A549 (cell line): Measurements from ENCODE around the gene VN1R2. TPM values are rescaled to one million over a fixed set of nuclear protein-coding genes. Genes with fewer than 3 reads are reported as not detected.
"Not testable (repeated sequence)": the region's sequence is repeated elsewhere in the genome, so short reads cannot be mapped to it uniquely, and the experiment has no call there.

Experiments used
- ATAC-seq, 2 experiments: fragments of 200-7000 bp in 1 of 2; fragments of >200 bp in 1 of 2; cut with Nextera tagmentation in 1 of 2; cut with Tn5 transposase in 1 of 2; 3 replicates each; pipeline versions ENCODE4 v1.8.0 to v1.9.1; 2018 to 2020; ENCODE audit warnings: mild to moderate bottlenecking in 1 of 2, moderate library complexity in 1 of 2
- CTCF ChIA-PET: fragments of 300-600 bp; sonication (Branson Sonifier 250); formaldehyde crosslinking; extraction: SDS; loops from one replicate; lab custom pipeline; 2021; ENCODE audit warnings: antibody characterized with exemption, inconsistent platforms; lab: Yijun Ruan, JAX
- POLR2A ChIA-PET: fragments of 350-600 bp; formaldehyde crosslinking; extraction: SDS; loops from one replicate; lab custom pipeline; 2021; ENCODE audit warnings: antibody characterized with exemption, inconsistent platforms; lab: Yijun Ruan, JAX
- DNase-seq, 2 experiments: peaks; one replicate each; pipeline versions ENCODE4 v3.0.0 to v3.0.0-alpha.2; 2011 to 2016; ENCODE audit warnings: low read depth in 1 of 2, low spot score in 1 of 2
- FAIRE-seq: peaks from 2 replicates; lab custom pipeline; 2011; peaks lifted over from hg19 to GRCh38; lab: Jason Lieb, UNC
- H3K27ac ChIP-seq, 2 experiments: fragments of >200 bp; sonication (Bioruptor Twin); formaldehyde crosslinking; 3 replicates each; pipeline ENCODE4 v1.5.1; 2016 to 2017
- H3K4me1 ChIP-seq: fragments of >200 bp; sonication (Bioruptor Twin); formaldehyde crosslinking; 3 replicates; pipeline ENCODE4 v1.6.1; 2016
- H3K4me2 ChIP-seq: fragments of >200 bp; sonication (Bioruptor Twin); formaldehyde crosslinking; 3 replicates; pipeline ENCODE4 v1.6.1; 2016
- H3K4me3 ChIP-seq: fragments of >200 bp; sonication (Bioruptor Twin); formaldehyde crosslinking; 3 replicates; pipeline ENCODE4 v1.5.1; 2016
- H3K9me3 ChIP-seq: fragments of >200 bp; sonication (Bioruptor Twin); formaldehyde crosslinking; 3 replicates; pipeline ENCODE4 v1.6.1; 2016
- ATOH8 ChIP-seq: fragments of 250-450 bp; sonication (Bioruptor Pico); IDR thresholded peaks from 2 replicates; pipeline ENCODE4 v1.5.0; 2020; ENCODE audit warnings: low read depth, mild to moderate bottlenecking, moderate library complexity
- BHLHE40 ChIP-seq: IDR thresholded peaks from 2 replicates; pipeline ENCODE4 v1.6.1; 2012; ENCODE audit warnings: low read depth, low read length, inconsistent platforms
- CBX8 ChIP-seq: fragments of 200-600 bp; sonication (generic); IDR thresholded peaks from 2 replicates; pipeline ENCODE4 v1.6.1; 2016
- CHD2 ChIP-seq: fragments of 150-350 bp; IDR thresholded peaks from 2 replicates; pipeline ENCODE4 v1.6.1; 2014; ENCODE audit warnings: low read length; ENCODE audit not compliant: partially characterized antibody
- ESRRA ChIP-seq: fragments of 150-350 bp; IDR thresholded peaks from 2 replicates; pipeline ENCODE4 v1.6.1; 2014; ENCODE audit warnings: mild to moderate bottlenecking, low read length, borderline replicate concordance
- GATA3 ChIP-seq: IDR thresholded peaks from 2 replicates; pipeline ENCODE4 v1.6.1; 2012; ENCODE audit warnings: borderline replicate concordance
- HEYL ChIP-seq: fragments of 250-450 bp; sonication (Bioruptor Pico); IDR thresholded peaks from 2 replicates; pipeline ENCODE4 v1.8.0; 2021; ENCODE audit warnings: mild to moderate bottlenecking, moderate library complexity
- JUN ChIP-seq, 2 experiments: fragments of >200 bp; sonication (Bioruptor Twin); formaldehyde crosslinking; IDR thresholded peaks; 2 replicates in 1 of 2; 3 replicates in 1 of 2; pipeline ENCODE4 v1.6.1; 2016 to 2017
- JUNB ChIP-seq: fragments of >200 bp; sonication (Bioruptor Twin); formaldehyde crosslinking; IDR thresholded peaks from 2 replicates; pipeline ENCODE4 v1.6.1; 2016
- KDM1A ChIP-seq: fragments of 200-600 bp; sonication (generic); IDR thresholded peaks from 2 replicates; pipeline ENCODE4 v1.6.1; 2016; ENCODE audit warnings: low read depth, mild to moderate bottlenecking
- MAFK ChIP-seq: fragments of 450-650 bp; IDR thresholded peaks from 2 replicates; pipeline ENCODE4 v1.6.1; 2014; ENCODE audit not compliant: partially characterized antibody
- POLR2A ChIP-seq: IDR thresholded peaks from 2 replicates; pipeline ENCODE4 v1.6.1; 2012; ENCODE audit warnings: mild to moderate bottlenecking, low read length
- RNF2 ChIP-seq: fragments of 200-600 bp; sonication (generic); IDR thresholded peaks from 2 replicates; pipeline ENCODE4 v1.6.1; 2016; ENCODE audit warnings: low read depth, mild to moderate bottlenecking, antibody characterized with exemption, moderate library complexity, borderline replicate concordance
- TFCP2L1 ChIP-seq: fragments of 250-450 bp; sonication (Bioruptor Pico); IDR thresholded peaks from 2 replicates; pipeline ENCODE4 v1.5.0; 2021; ENCODE audit warnings: mild to moderate bottlenecking
- ZC3H11A ChIP-seq: fragments of 450-650 bp; IDR thresholded peaks from 2 replicates; pipeline ENCODE4 v1.6.1; 2014; ENCODE audit warnings: antibody characterized with exemption, mild to moderate bottlenecking
- ZNF302 ChIP-seq: fragments of 250-450 bp; sonication (Bioruptor Pico); IDR thresholded peaks from 2 replicates; pipeline ENCODE4 v1.9.0; 2021; ENCODE audit warnings: inconsistent platforms, mild to moderate bottlenecking, moderate library complexity
- WGBS: methylation state at CpG from one replicate; pipeline ENCODE4 v1.1.6; 2017; ENCODE audit errors: missing lambda C conversion rate; 5-methylcytosine and 5-hydroxymethylcytosine counted together
- polyA minus RNA-seq: library from RNA; depleted of rRNA, polyadenylated mRNA; stranded (reverse); fragments of >200 nt; gene quantifications from 2 replicates; pipeline ENCODE4 v1.2.3, GENCODE V29; 2011; rRNA and poly(A)+ RNA removed
- polyA plus RNA-seq, 4 experiments: library from polyadenylated mRNA; depleted of rRNA in 3 of 4; stranded (reverse); fragments of >200 nt; fragmentation: RNase III in 1 of 4; extraction: RNeasy Plus Mini Kit Qiagen cat#74134 plus additional on column Dnase treatment in 1 of 4; gene quantifications; 2 replicates in 3 of 4; 3 replicates in 1 of 4; pipeline ENCODE4 v1.2.3, GENCODE V29; 2011 to 2017
- TF ChIP-seq, protein P1 (sequence below): fragments of 250-450 bp; sonication (Bioruptor Pico); IDR thresholded peaks from 2 replicates; pipeline ENCODE4 v1.5.0; 2021; ENCODE audit warnings: mild to moderate bottlenecking, moderate library complexity, borderline replicate concordance
- TF ChIP-seq, protein P2 (sequence below): IDR thresholded peaks from 2 replicates; pipeline ENCODE4 v1.6.1; 2012
- TF ChIP-seq, protein P3 (sequence below): IDR thresholded peaks from 2 replicates; pipeline ENCODE4 v1.6.1; 2012

VN1R2 gene
- not detected in 2 replicates for polyA plus RNA-seq (2011; rRNA removed)
- not detected in 2 replicates for polyA plus RNA-seq (2012; cell fraction: cytosol; rRNA removed)
- not detected in 2 replicates for polyA plus RNA-seq (2012; cell fraction: nucleus; rRNA removed)
- polyA plus RNA-seq (2017; fragmentation: RNase III; extraction: RNeasy Plus Mini Kit Qiagen cat#74134 plus additional on column Dnase treatment), result not detected in 3 replicates
- not detected in 2 replicates for polyA minus RNA-seq

GRCh38 chr19:53257715-53258342 is at the start of gene VN1R2:
VN1R2 (plus strand) TSS chr19:53258292; CDS start chr19:53258376, 84 bp downstream.
- H3K4me2 ChIP-seq, CTCF ChIA-PET, H3K4me1 ChIP-seq, H3K4me3 ChIP-seq, ATAC-seq, POLR2A ChIA-PET, FAIRE-seq, H3K27ac ChIP-seq: not testable (repeated sequence)
- peak in 1 of 2 experiments; percentile 11 for DNase-seq
- H3K9me3 ChIP-seq, result peaks cover 46% of the 10 kb centered on the region
- WGBS, result 39% methylated on average over 14 of the region's 14 CpGs

- H3K9me3 ChIP-seq, result peaks cover 70% of the 10 kb centered on the region
- FAIRE-seq, H3K4me3 ChIP-seq, H3K4me2 ChIP-seq, CTCF ChIA-PET, POLR2A ChIA-PET, H3K27ac ChIP-seq, H3K4me1 ChIP-seq, DNase-seq, ATAC-seq: not testable (repeated sequence)
- WGBS, result 6% methylated on average over 3 of the region's 3 CpGs
These were observed 46.5 kb upstream of the VN1R2 start for GRCh38 chr19:53211554-53211953.

DNA sequence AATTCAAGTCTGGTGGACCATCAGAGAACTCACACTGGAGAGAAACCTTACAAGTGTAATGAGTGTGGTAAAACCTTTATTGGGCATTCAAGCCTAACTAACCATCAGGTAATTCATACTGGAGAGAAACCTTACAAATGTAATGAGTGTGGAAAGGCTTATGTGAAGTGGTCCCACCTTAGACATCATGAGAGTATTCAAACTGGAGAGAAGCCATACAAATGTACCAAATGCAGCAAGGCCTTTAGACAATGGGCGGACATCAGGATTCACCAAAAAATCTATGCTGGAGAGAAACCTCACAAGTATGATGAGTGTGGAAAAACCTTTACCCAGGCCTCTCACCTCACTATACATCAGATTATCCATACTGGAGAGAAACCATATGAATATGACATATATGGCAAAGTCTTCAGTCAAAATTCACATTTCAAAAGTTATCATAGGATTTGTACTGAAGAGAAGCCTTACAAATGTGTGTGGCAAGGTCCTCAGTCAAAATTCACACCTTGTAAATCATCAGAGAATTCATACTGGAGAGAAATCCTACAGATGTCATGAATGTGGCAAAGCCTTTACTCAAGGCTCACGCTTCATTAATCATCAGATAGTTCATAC is 45.3 kb upstream of the VN1R2 start:
- Histone ChIP-seq H3K4me1 (no peaks in the 10 kb centered on the region), H3K27ac (no peak overlapping the region)
- 67% methylated on average over 2 of the region's 2 CpGs for WGBS
- TF ChIP-seq BHLHE40 (no peak), POLR2A (no peak)
- TF ChIP-seq, protein P1, sequence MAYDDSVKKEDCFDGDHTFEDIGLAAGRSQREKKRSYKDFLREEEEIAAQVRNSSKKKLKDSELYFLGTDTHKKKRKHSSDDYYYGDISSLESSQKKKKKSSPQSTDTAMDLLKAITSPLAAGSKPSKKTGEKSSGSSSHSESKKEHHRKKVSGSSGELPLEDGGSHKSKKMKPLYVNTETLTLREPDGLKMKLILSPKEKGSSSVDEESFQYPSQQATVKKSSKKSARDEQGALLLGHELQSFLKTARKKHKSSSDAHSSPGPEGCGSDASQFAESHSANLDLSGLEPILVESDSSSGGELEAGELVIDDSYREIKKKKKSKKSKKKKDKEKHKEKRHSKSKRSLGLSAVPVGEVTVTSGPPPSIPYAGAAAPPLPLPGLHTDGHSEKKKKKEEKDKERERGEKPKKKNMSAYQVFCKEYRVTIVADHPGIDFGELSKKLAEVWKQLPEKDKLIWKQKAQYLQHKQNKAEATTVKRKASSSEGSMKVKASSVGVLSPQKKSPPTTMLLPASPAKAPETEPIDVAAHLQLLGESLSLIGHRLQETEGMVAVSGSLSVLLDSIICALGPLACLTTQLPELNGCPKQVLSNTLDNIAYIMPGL (CRISPR knock-in tag), result no peak
- TF ChIP-seq, all 56 proteins: peak for 0
- Histone ChIP-seq H3K4me2 (no peak overlapping the region), H3K4me3 (no peak overlapping the region), H3K9me3 (peaks cover 78% of the 10 kb centered on the region)
- ChIA-PET POLR2A (no interaction called here), CTCF (no interaction called here)
- DNase-seq, result no peak
- ATAC-seq, result no peak
- FAIRE-seq, result no peak

DNA sequence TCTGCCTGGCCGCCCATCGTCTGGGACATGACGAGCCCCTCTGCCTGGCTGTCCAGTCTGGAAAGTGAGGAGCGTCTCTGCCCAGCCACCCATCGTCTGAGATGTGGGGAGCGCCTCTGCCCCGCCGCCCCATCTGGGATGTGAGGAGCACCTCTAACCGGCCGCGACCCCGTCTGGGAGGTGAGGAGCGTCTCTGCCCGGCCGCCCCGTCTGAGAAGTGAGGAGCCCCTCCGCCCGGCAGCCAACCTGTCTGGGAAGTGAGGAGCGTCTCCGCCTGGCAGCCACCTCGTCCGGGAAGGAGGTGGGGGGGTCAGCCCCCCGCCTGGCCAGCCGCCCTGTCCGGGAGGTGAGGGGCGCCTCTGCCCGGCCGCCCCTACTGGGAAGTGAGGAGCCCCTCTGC is 35.4 kb upstream of the VN1R2 start:
- H3K9me3 ChIP-seq, result peaks cover 66% of the 10 kb centered on the region
- H3K27ac ChIP-seq, H3K4me1 ChIP-seq, ATAC-seq, H3K4me3 ChIP-seq, H3K4me2 ChIP-seq, POLR2A ChIA-PET, CTCF ChIA-PET, FAIRE-seq, DNase-seq: not testable (repeated sequence)
- WGBS, result 67% methylated on average over 3 of the region's 28 CpGs

- Histone ChIP-seq H3K4me1 (no peaks in the 10 kb centered on the region), H3K9me3 (peaks cover 62% of the 10 kb centered on the region), H3K27ac (no peak overlapping the region), H3K4me3 (no peak overlapping the region), H3K4me2 (no peak overlapping the region)
- ATAC-seq (no peak), DNase-seq (no peak), FAIRE-seq (no peak)
- 62% methylated on average over 20 of the region's 20 CpGs for WGBS
- POLR2A ChIA-PET, result no interaction called here
- CTCF ChIA-PET, result no interaction called here
- TF ChIP-seq ZC3H11A, result no peak
- TF ChIP-seq, protein P2, sequence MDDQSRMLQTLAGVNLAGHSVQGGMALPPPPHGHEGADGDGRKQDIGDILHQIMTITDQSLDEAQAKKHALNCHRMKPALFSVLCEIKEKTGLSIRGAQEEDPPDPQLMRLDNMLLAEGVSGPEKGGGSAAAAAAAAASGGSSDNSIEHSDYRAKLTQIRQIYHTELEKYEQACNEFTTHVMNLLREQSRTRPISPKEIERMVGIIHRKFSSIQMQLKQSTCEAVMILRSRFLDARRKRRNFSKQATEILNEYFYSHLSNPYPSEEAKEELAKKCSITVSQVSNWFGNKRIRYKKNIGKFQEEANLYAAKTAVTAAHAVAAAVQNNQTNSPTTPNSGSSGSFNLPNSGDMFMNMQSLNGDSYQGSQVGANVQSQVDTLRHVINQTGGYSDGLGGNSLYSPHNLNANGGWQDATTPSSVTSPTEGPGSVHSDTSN, result no peak
- TF ChIP-seq HEYL (CRISPR knock-in tag), result no peak
- no peak for TF ChIP-seq CBX8
- no peak for TF ChIP-seq ATOH8
- no peak for TF ChIP-seq ZNF302 (CRISPR knock-in tag)
- no peak for TF ChIP-seq ESRRA
- TF ChIP-seq GATA3, result no peak
- TF ChIP-seq TFCP2L1 (CRISPR knock-in tag), result no peak
- TF ChIP-seq RNF2, result no peak
- TF ChIP-seq JUN (IDR thresholded peaks at IDR 0.05), result no peak
- no peak for TF ChIP-seq CHD2
- TF ChIP-seq, protein P1 (CRISPR knock-in tag), result no peak
- no peak for TF ChIP-seq BHLHE40
- TF ChIP-seq JUNB, result no peak
- TF ChIP-seq, protein P3, sequence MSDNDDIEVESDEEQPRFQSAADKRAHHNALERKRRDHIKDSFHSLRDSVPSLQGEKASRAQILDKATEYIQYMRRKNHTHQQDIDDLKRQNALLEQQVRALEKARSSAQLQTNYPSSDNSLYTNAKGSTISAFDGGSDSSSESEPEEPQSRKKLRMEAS, result no peak
- no peak for TF ChIP-seq MAFK
- no peak for TF ChIP-seq KDM1A
These were observed 33.5 kb upstream of the VN1R2 start for GRCh38 chr19:53224606-53225005.
